ENCODE data around the gene NLGN3. TPM values are rescaled to one million over a fixed set of nuclear protein-coding genes. Genes with fewer than 3 reads are reported as not detected.

Gene NLGN3
- total and polyA plus RNA-seq, 2 experiments from 2014 or later, result 1.6 to 2.7 TPM

GRCh38 chrX:71158603-71159002 lies 14.0 kb downstream of the NLGN3 start:
- H3K36me3 ChIP-seq (replicated peaks; ENCODE audit: insufficient read depth, low read depth), result no peaks in the 10 kb centered on the region
- no peak for TF ChIP-seq CTCF (IDR thresholded peaks at IDR 0.05; ENCODE audit: poor library complexity)
- DNase-seq (ENCODE audit: low spot score), result no peak
- H3K4me3 ChIP-seq, result no peak overlapping the region
- no peaks in the 10 kb centered on the region for H3K9me3 ChIP-seq (ENCODE audit: low read depth)
- no peaks in the 10 kb centered on the region for H3K4me1 ChIP-seq (ENCODE audit: insufficient read depth)
- no peak overlapping the region for H3K27ac ChIP-seq
- H3K4me2 ChIP-seq, result no peak overlapping the region
- no peaks in the 10 kb centered on the region for H4K20me1 ChIP-seq (ENCODE audit: insufficient read depth, poor library complexity, severe bottlenecking)
- no peaks in the 10 kb centered on the region for H3K27me3 ChIP-seq
- H3K9me2 ChIP-seq (replicated peaks; ENCODE audit: insufficient read depth), result no peaks in the 10 kb centered on the region
- H2AFZ ChIP-seq, result no peak overlapping the region
- no peaks in the 10 kb centered on the region for H3K79me2 ChIP-seq
- WGBS (ENCODE audit: low lambda C conversion rate, missing lambda C conversion rate), result 82% methylated on average over 6 of the region's 6 CpGs

- no peak overlapping the region for H3K27ac ChIP-seq
- H3K9me3 ChIP-seq (ENCODE audit: low read depth), result no peaks in the 10 kb centered on the region
- H3K4me3 ChIP-seq, result no peak overlapping the region
- no peak overlapping the region for H3K4me2 ChIP-seq
- DNase-seq (ENCODE audit: low spot score), result no peak
- H3K27me3 ChIP-seq, result no peaks in the 10 kb centered on the region
- H4K20me1 ChIP-seq (ENCODE audit: insufficient read depth, poor library complexity, severe bottlenecking), result no peaks in the 10 kb centered on the region
- no peak for TF ChIP-seq EZH2 (IDR thresholded peaks at IDR 0.05; ENCODE audit: borderline replicate concordance)
- no peak for TF ChIP-seq CTCF (IDR thresholded peaks at IDR 0.05; ENCODE audit: poor library complexity)
- no peak for TF ChIP-seq EZH2phosphoT487 (IDR thresholded peaks at IDR 0.05; ENCODE audit: low read depth, severe bottlenecking, unreplicated experiment)
- H3K4me1 ChIP-seq (ENCODE audit: insufficient read depth), result no peaks in the 10 kb centered on the region
- H3K9me2 ChIP-seq (replicated peaks; ENCODE audit: insufficient read depth), result no peaks in the 10 kb centered on the region
- no peaks in the 10 kb centered on the region for H3K79me2 ChIP-seq
- WGBS (ENCODE audit: low lambda C conversion rate, missing lambda C conversion rate), result 91% methylated on average over 5 of the region's 5 CpGs
- no peak overlapping the region for H2AFZ ChIP-seq
- H3K36me3 ChIP-seq (replicated peaks; ENCODE audit: insufficient read depth, low read depth), result no peaks in the 10 kb centered on the region
Observed at GRCh38 chrX:71159335-71159734, 14.7 kb downstream of the NLGN3 start.

- no peaks in the 10 kb centered on the region for H3K79me2 ChIP-seq
- DNase-seq (ENCODE audit: low spot score), result no peak
- no peaks in the 10 kb centered on the region for H4K20me1 ChIP-seq (ENCODE audit: insufficient read depth, poor library complexity, severe bottlenecking)
- TF ChIP-seq CTCF (IDR thresholded peaks at IDR 0.05; ENCODE audit: poor library complexity), result no peak
- no peak for TF ChIP-seq EZH2 (IDR thresholded peaks at IDR 0.05; ENCODE audit: borderline replicate concordance)
- TF ChIP-seq EZH2phosphoT487 (IDR thresholded peaks at IDR 0.05; ENCODE audit: low read depth, severe bottlenecking, unreplicated experiment), result no peak
- H3K4me2 ChIP-seq, result no peak overlapping the region
- H3K9me3 ChIP-seq (ENCODE audit: low read depth), result no peaks in the 10 kb centered on the region
- H3K4me3 ChIP-seq, result no peak overlapping the region
- no peaks in the 10 kb centered on the region for H3K27me3 ChIP-seq
- H3K36me3 ChIP-seq (replicated peaks; ENCODE audit: insufficient read depth, low read depth), result no peaks in the 10 kb centered on the region
- H2AFZ ChIP-seq, result no peak overlapping the region
- WGBS (ENCODE audit: low lambda C conversion rate, missing lambda C conversion rate), result 76% methylated on average over 3 of the region's 3 CpGs
- no peaks in the 10 kb centered on the region for H3K4me1 ChIP-seq (ENCODE audit: insufficient read depth)
- H3K27ac ChIP-seq, result no peak overlapping the region
- H3K9me2 ChIP-seq (replicated peaks; ENCODE audit: insufficient read depth), result no peaks in the 10 kb centered on the region
Observed at GRCh38 chrX:71160475-71160874, 15.8 kb downstream of the NLGN3 start.

GRCh38 chrX:71162981-71163380 lies 18.3 kb downstream of the NLGN3 start:
- DNase-seq (ENCODE audit: low spot score), result no peak

More at GRCh38 chrX:71162981-71163380, 18.3 kb downstream of the NLGN3 start:
- Histone ChIP-seq H3K4me1 (ENCODE audit: insufficient read depth) (no peaks in the 10 kb centered on the region), H3K27ac (no peak overlapping the region), H4K20me1 (ENCODE audit: insufficient read depth, poor library complexity, severe bottlenecking) (no peaks in the 10 kb centered on the region), H3K4me3 (no peak overlapping the region), H2AFZ (no peak overlapping the region), H3K9me3 (ENCODE audit: low read depth) (no peaks in the 10 kb centered on the region), H3K79me2 (no peaks in the 10 kb centered on the region), H3K27me3 (no peaks in the 10 kb centered on the region), H3K9me2 (replicated peaks; ENCODE audit: insufficient read depth) (no peaks in the 10 kb centered on the region), H3K4me2 (no peak overlapping the region), H3K36me3 (replicated peaks; ENCODE audit: insufficient read depth, low read depth) (no peaks in the 10 kb centered on the region)
- TF ChIP-seq EZH2 (IDR thresholded peaks at IDR 0.05; ENCODE audit: borderline replicate concordance), result no peak
- TF ChIP-seq CTCF (IDR thresholded peaks at IDR 0.05; ENCODE audit: poor library complexity), result no peak
- no peak for TF ChIP-seq EZH2phosphoT487 (IDR thresholded peaks at IDR 0.05; ENCODE audit: low read depth, severe bottlenecking, unreplicated experiment)
- 88% methylated on average over 4 of the region's 4 CpGs for WGBS (ENCODE audit: low lambda C conversion rate, missing lambda C conversion rate)

Data from hepatocyte (in vitro differentiated cells).